ENCODE measurements around the gene ARF1.

- TF ChIP-seq CBFB (IDR thresholded peaks at IDR 0.05; ENCODE audit: low read depth) (no peak), CTCF (IDR thresholded peaks at IDR 0.05 in 2 of 3, conservative IDR thresholded peaks at IDR 0.05 in 1 of 3; ENCODE audit: control insufficient read depth in 2 of 3, extremely low read depth in 1 of 3, insufficient read depth in 1 of 3, low read depth in 3 of 3, low read length in 3 of 3) (no peak), YY1 (IDR thresholded peaks at IDR 0.05; ENCODE audit: low read depth, low read length) (no peak), EZH2 (IDR thresholded peaks at IDR 0.05; ENCODE audit: borderline replicate concordance, control insufficient read depth, low read depth, low read length) (no peak), ZSCAN29 (IDR thresholded peaks at IDR 0.05) (no peak), RELB (IDR thresholded peaks at IDR 0.05; ENCODE audit: low read depth) (no peak), HCFC1 (IDR thresholded peaks at IDR 0.05; ENCODE audit: low read length) (no peak), NFIC (IDR thresholded peaks at IDR 0.05; ENCODE audit: low read depth, low read length) (no peak), EP300 (IDR thresholded peaks at IDR 0.05; ENCODE audit: borderline replicate concordance in 1 of 2, control insufficient read depth in 1 of 2, low read depth in 2 of 2, low read length in 2 of 2) (no peak), HDGF (IDR thresholded peaks at IDR 0.05) (no peak), ZNF274 (IDR thresholded peaks at IDR 0.05; ENCODE audit: insufficient read depth, insufficient read length) (no peak), USF2 (IDR thresholded peaks at IDR 0.05; ENCODE audit: borderline replicate concordance, low read depth, low read length) (no peak)
Measured at GRCh38 chr1:228063251-228064191, 19.0 kb upstream of the ARF1 start.

All from GM12878 (cell line).